ENCODE measurements around the gene TSPAN2. TPM values are rescaled to one million over a fixed set of nuclear protein-coding genes. Genes with fewer than 3 reads are reported as not detected.

The TSPAN2 gene
- total RNA-seq: 10 to 100 TPM; 40.5 to 87.6 (median 56.8) TPM

DNA sequence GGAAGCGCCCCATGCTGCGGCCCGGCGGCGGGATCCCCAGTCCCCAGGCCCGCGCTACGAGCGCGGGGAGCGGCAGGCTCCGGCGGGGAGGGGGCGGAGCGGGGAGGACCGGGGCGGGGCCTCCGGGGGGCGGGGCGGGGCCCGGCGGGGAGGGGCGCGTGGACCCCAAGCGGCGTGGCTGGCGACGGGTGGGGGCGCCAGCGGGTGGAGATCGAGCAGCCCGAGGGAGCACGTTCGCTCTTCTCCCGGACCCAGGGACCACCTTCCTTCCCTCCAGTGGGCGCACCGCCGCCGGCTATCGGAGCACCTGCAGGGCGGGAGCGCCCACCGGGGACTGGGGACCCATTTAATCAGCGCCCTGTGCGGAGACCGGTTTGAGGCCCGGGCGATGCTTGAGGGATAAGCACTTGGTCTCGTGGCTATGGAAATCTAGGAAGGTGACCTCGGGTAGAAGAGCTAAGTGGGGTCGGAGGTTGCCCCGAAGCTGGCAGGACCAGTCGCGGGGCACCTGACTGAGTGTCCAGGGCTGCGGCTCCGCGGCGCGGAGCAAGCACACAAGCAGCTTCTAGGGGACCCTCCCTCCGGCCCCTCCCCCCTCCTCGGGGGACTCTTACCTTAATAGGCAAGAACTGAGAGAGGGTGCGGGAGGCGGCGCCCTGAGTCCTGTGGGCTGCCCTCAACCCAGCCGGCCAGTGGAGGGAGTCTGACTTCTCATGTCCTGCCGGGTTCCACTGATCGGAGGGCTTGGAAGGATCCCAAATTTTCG is at the start of gene TSPAN2:
Gene TSPAN2, minus strand, starts transcription at position 84 of the 766 bp plus-strand sequence. Its CDS starts 71 bp downstream, at position 13.
- H3K27ac ChIP-seq: peak within 1 kb of the TSS; percentile 92 to 97
- H3K4me3 ChIP-seq: peak within 1 kb of the TSS; percentile 69 to 87
- H3K27me3 ChIP-seq: no peaks in the 10 kb centered on the region
- no peaks in the 10 kb centered on the region for H3K36me3 ChIP-seq
- intact Hi-C loops (cut with DNase I; ENCODE audit: low total_unique reads): no loop called here
- TF ChIP-seq POLR2A (IDR thresholded peaks at IDR 0.05): peak; percentile 34 to 74
- TF ChIP-seq, protein P1, sequence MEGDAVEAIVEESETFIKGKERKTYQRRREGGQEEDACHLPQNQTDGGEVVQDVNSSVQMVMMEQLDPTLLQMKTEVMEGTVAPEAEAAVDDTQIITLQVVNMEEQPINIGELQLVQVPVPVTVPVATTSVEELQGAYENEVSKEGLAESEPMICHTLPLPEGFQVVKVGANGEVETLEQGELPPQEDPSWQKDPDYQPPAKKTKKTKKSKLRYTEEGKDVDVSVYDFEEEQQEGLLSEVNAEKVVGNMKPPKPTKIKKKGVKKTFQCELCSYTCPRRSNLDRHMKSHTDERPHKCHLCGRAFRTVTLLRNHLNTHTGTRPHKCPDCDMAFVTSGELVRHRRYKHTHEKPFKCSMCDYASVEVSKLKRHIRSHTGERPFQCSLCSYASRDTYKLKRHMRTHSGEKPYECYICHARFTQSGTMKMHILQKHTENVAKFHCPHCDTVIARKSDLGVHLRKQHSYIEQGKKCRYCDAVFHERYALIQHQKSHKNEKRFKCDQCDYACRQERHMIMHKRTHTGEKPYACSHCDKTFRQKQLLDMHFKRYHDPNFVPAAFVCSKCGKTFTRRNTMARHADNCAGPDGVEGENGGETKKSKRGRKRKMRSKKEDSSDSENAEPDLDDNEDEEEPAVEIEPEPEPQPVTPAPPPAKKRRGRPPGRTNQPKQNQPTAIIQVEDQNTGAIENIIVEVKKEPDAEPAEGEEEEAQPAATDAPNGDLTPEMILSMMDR (IDR thresholded peaks at IDR 0.05): peak; percentile 22 to 63 (median 44)
- H3K4me1 ChIP-seq: peaks cover 0 to 3% of the 10 kb centered on the region in 2 donors
- no peaks in the 10 kb centered on the region for H3K9me3 ChIP-seq
- DNase-seq: peak; percentile 88 to 97

DNA sequence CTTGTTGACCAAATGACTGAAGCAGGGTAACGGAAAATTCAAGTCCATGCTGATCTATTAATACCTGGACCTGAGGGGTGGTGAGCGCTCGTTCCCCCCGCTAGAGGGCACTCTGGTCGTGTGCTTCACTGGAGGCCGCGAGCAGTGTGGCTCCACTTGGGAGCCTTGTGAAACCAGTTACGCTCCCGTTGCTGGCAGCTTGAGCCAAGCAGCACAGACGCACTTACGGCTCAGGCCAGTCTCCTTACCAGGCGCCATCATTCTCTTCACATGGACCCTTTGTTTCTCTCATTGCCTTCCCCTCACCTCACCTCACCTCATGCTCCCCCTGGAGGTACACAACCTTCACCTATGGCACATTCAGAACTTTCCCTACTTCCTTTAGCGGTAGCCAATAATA is 49.7 kb upstream of the TSPAN2 start:
- peak; percentile 89 to 91 for DNase-seq
- Histone ChIP-seq H3K4me1 (peaks cover 0 to 9% of the 10 kb centered on the region in 2 donors), H3K27ac (peak overlapping the region in 1 of 2 donors; percentile 52), H3K9me3 (no peaks in the 10 kb centered on the region), H3K36me3 (no peaks in the 10 kb centered on the region), H3K27me3 (no peaks in the 10 kb centered on the region), H3K4me3 (no peak overlapping the region)
- intact Hi-C loops (cut with DNase I; ENCODE audit: low total_unique reads): no loop called here
- TF ChIP-seq, protein P1 (IDR thresholded peaks at IDR 0.05): peak; percentile 87 to 90 (median 90)
- TF ChIP-seq POLR2A (IDR thresholded peaks at IDR 0.05): no peak

GRCh38 chr1:115138271-115138670 is 49.0 kb upstream of the TSPAN2 start:
- H3K36me3 ChIP-seq: no peaks in the 10 kb centered on the region
- H3K9me3 ChIP-seq: no peaks in the 10 kb centered on the region
- DNase-seq: no peak
- no peaks in the 10 kb centered on the region for H3K27me3 ChIP-seq
- no peak overlapping the region for H3K4me3 ChIP-seq
- no peak overlapping the region for H3K27ac ChIP-seq
- intact Hi-C loops (cut with DNase I; ENCODE audit: low total_unique reads): no loop called here
- TF ChIP-seq, protein P1 (IDR thresholded peaks at IDR 0.05): no peak
- no peak for TF ChIP-seq POLR2A (IDR thresholded peaks at IDR 0.05)
- H3K4me1 ChIP-seq: peaks cover 0 to 9% of the 10 kb centered on the region in 2 donors

DNA sequence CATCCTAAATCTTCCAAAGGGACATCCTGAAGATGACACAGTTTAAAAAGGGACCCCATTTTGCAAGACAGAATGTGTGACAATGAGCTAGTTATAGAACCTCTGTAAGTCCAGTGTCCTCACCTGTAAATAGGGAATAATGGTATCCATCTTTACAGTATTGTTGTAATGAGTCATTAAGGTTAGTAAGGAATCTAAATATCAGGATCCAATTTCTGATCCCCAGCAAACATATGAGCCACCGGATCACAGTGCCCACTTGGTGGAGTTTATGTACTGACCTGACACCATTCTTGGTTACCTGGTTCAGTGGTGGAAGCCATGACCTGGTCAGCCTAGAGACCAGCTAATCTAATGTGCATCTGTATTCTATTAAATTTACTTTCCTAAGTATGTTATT is 47.9 kb upstream of the TSPAN2 start:
- intact Hi-C loops (cut with DNase I; ENCODE audit: low total_unique reads): no loop called here
- Histone ChIP-seq H3K9me3 (no peaks in the 10 kb centered on the region), H3K27me3 (no peaks in the 10 kb centered on the region), H3K27ac (no peak overlapping the region), H3K36me3 (no peaks in the 10 kb centered on the region), H3K4me3 (no peak overlapping the region), H3K4me1 (peaks cover 0 to 9% of the 10 kb centered on the region in 2 donors)
- DNase-seq: no peak
- no peak for TF ChIP-seq POLR2A (IDR thresholded peaks at IDR 0.05)
- TF ChIP-seq, protein P1 (IDR thresholded peaks at IDR 0.05): no peak

- Histone ChIP-seq H3K27ac (no peak overlapping the region), H3K4me1 (peaks cover 0 to 9% of the 10 kb centered on the region in 2 donors), H3K27me3 (no peaks in the 10 kb centered on the region), H3K9me3 (no peaks in the 10 kb centered on the region), H3K36me3 (no peaks in the 10 kb centered on the region), H3K4me3 (no peak overlapping the region)
- TF ChIP-seq, protein P1 (IDR thresholded peaks at IDR 0.05): no peak
- TF ChIP-seq POLR2A (IDR thresholded peaks at IDR 0.05): no peak
- no peak for DNase-seq
- intact Hi-C loops (cut with DNase I; ENCODE audit: low total_unique reads): no loop called here
Observed at GRCh38 chr1:115136706-115137105, 47.4 kb upstream of the TSPAN2 start.
